CD4-positive, alpha-beta T cell (primary cell): ENCODE data around the gene GLB1L3. TPM values are rescaled to one million over a fixed set of nuclear protein-coding genes. Genes with fewer than 3 reads are reported as not detected.

Source experiments
- ATAC-seq: fragments of 200-7000 bp; cut with Tn5 transposase; one replicate; pipeline ENCODE4 v1.10.0; 2022; ENCODE audit warnings: mild to moderate bottlenecking; ENCODE audit not compliant: poor library complexity
- CTCF ChIA-PET: fragments of 350-600 bp; sonication (Branson Sonifier 250); formaldehyde crosslinking; loops from one replicate; lab custom pipeline; 2021; ENCODE audit warnings: antibody characterized with exemption, inconsistent platforms; lab: Charles Lee
- POLR2A ChIA-PET: fragments of 350-600 bp; sonication (Branson Sonifier 250); formaldehyde crosslinking; loops from one replicate; lab custom pipeline; 2021; ENCODE audit warnings: antibody characterized with exemption, inconsistent platforms; lab: Charles Lee
- DNase-seq, 14 experiments: peaks; one replicate each; pipeline ENCODE4 v3.0.0-alpha.2; 2013 to 2020; ENCODE audit warnings: mixed read lengths in 2 of 14
- H3K27ac ChIP-seq, 2 donors: one replicate each; pipeline versions ENCODE4 v1.5.1 to v1.7.0; 2013; ENCODE audit warnings: low read length in 2 of 2, low read depth in 1 of 2, mild to moderate bottlenecking in 1 of 2
- H3K27me3 ChIP-seq, 2 experiments: 1 replicate in 1 of 2; 2 replicates in 1 of 2; pipeline versions ENCODE4 v1.6.1 to v1.7.0; 2013; ENCODE audit warnings: low read length in 2 of 2, control low read depth in 1 of 2, mild to moderate bottlenecking in 1 of 2, moderate library complexity in 1 of 2; ENCODE audit not compliant: insufficient read depth in 2 of 2, control insufficient read depth in 1 of 2
- H3K36me3 ChIP-seq: one replicate; pipeline ENCODE4 v1.6.1; 2013; ENCODE audit warnings: low read length, control low read depth; ENCODE audit not compliant: insufficient read depth
- H3K4me1 ChIP-seq: one replicate; pipeline ENCODE4 v1.6.1; 2013; ENCODE audit warnings: low read length, control low read depth; ENCODE audit not compliant: insufficient read depth
- H3K4me3 ChIP-seq: one replicate; pipeline ENCODE4 v1.5.1; 2013; ENCODE audit warnings: mild to moderate bottlenecking, low read length, moderate library complexity
- H3K9me3 ChIP-seq, 2 experiments: 1 replicate in 1 of 2; 2 replicates in 1 of 2; pipeline versions ENCODE4 v1.6.1 to v1.7.0; 2013; ENCODE audit warnings: low read length in 2 of 2, mild to moderate bottlenecking in 2 of 2, control low read depth in 1 of 2, moderate library complexity in 1 of 2; ENCODE audit not compliant: control insufficient read depth in 1 of 2, insufficient read depth in 1 of 2
- H3K27ac Mint-ChIP-seq: one replicate; pipeline ENCODE4 v1.8.0; 2020; ENCODE audit warnings: mixed read lengths
- H3K27me3 Mint-ChIP-seq: one replicate; pipeline ENCODE4 v1.8.0; 2021; ENCODE audit warnings: mixed read lengths
- H3K36me3 Mint-ChIP-seq: one replicate; pipeline ENCODE4 v1.8.0; 2021; ENCODE audit warnings: low read depth, mixed read lengths
- H3K4me1 Mint-ChIP-seq: one replicate; pipeline ENCODE4 v1.8.0; 2021; ENCODE audit warnings: low read depth, mixed read lengths
- H3K4me3 Mint-ChIP-seq: one replicate; pipeline ENCODE4 v1.8.0; 2020; ENCODE audit warnings: mild to moderate bottlenecking, mixed read lengths
- H3K9me3 Mint-ChIP-seq: one replicate; pipeline ENCODE4 v1.8.0; 2020; ENCODE audit warnings: mixed read lengths
- CTCF ChIP-seq: fragments of 200-600 bp; IDR thresholded peaks from one replicate; pipeline ENCODE4 v1.8.0; 2022; ENCODE audit warnings: antibody characterized with exemption, mild to moderate bottlenecking
- intact Hi-C, 2 experiments: fragments of 100-400 bp; cut with DNase I in 1 of 2; cut with micrococcal nuclease in 1 of 2; formaldehyde crosslinking; loops; one replicate each; pipeline versions ENCODE4 v1.15.1 to v1.9.0; 2023 to 2025; cut with DNase I, micrococcal nuclease
- total RNA-seq, 174 experiments: library from RNA in 2 of 174; stranded (reverse) in 2 of 174; gene quantifications; one replicate each; pipeline ENCODE4 v1.2.3 and lab custom pipeline; 2021 to 2026

The GLB1L3 gene
- total RNA-seq, 2 experiments from 2014 or later, result 1.3 to 1.5 TPM

- POLR2A ChIA-PET, result no interaction called here
- H3K27ac Mint-ChIP-seq, result peak overlapping the region; percentile 34
- no peak for TF ChIP-seq CTCF
- H3K27ac ChIP-seq, result no peak overlapping the region
- peaks cover 68% of the 10 kb centered on the region for H3K36me3 ChIP-seq
- no peaks in the 10 kb centered on the region for H3K27me3 ChIP-seq
- DNase-seq, result no peak
- H3K9me3 ChIP-seq, result no peaks in the 10 kb centered on the region
- peaks cover 7% of the 10 kb centered on the region for H3K4me1 ChIP-seq
- intact Hi-C loops, result no loop called here
- H3K4me3 ChIP-seq, result no peak overlapping the region
- CTCF ChIA-PET, result no interaction called here
- peaks cover 10% of the 10 kb centered on the region for H3K4me1 Mint-ChIP-seq
- H3K4me3 Mint-ChIP-seq, result no peak overlapping the region
- H3K36me3 Mint-ChIP-seq, result peaks cover 64% of the 10 kb centered on the region
- H3K9me3 Mint-ChIP-seq, result no peaks in the 10 kb centered on the region
- ATAC-seq, result no peak
- H3K27me3 Mint-ChIP-seq, result no peaks in the 10 kb centered on the region
Observed at GRCh38 chr11:134236834-134237556, 39.2 kb upstream of the GLB1L3 start.

GRCh38 chr11:134237557-134237922 lies 38.6 kb upstream of the GLB1L3 start:
- H3K27me3 Mint-ChIP-seq, result no peaks in the 10 kb centered on the region
- H3K36me3 Mint-ChIP-seq, result peaks cover 66% of the 10 kb centered on the region
- Histone ChIP-seq H3K27me3 (no peaks in the 10 kb centered on the region), H3K27ac (no peak overlapping the region), H3K9me3 (no peaks in the 10 kb centered on the region), H3K36me3 (peaks cover 71% of the 10 kb centered on the region), H3K4me1 (peaks cover 3% of the 10 kb centered on the region), H3K4me3 (no peak overlapping the region)
- peaks cover 5% of the 10 kb centered on the region for H3K4me1 Mint-ChIP-seq
- POLR2A ChIA-PET, result no interaction called here
- peak overlapping the region; percentile 34 for H3K27ac Mint-ChIP-seq
- H3K4me3 Mint-ChIP-seq, result no peak overlapping the region
- intact Hi-C loops, result no loop called here
- no peak for TF ChIP-seq CTCF
- CTCF ChIA-PET, result no interaction called here
- ATAC-seq, result no peak
- no peaks in the 10 kb centered on the region for H3K9me3 Mint-ChIP-seq
- DNase-seq, result no peak

- H3K4me3 Mint-ChIP-seq, result no peak overlapping the region
- H3K9me3 Mint-ChIP-seq, result no peaks in the 10 kb centered on the region
- ATAC-seq, result no peak
- ChIA-PET POLR2A (no interaction called here), CTCF (interaction anchor here (1.1 kb wide), 1 partner anchor 37 kb away, joined by 3 read pairs; no protein-coding TSS in a partner anchor)
- H3K9me3 ChIP-seq, result no peaks in the 10 kb centered on the region
- H3K27ac Mint-ChIP-seq, result no peak overlapping the region
- no peak for DNase-seq
- no peak overlapping the region for H3K4me3 ChIP-seq
- no peak for TF ChIP-seq CTCF
- no peaks in the 10 kb centered on the region for H3K27me3 Mint-ChIP-seq
- no peaks in the 10 kb centered on the region for H3K4me1 ChIP-seq
- H3K27me3 ChIP-seq, result no peaks in the 10 kb centered on the region
- peaks cover 77% of the 10 kb centered on the region for H3K36me3 ChIP-seq
- H3K4me1 Mint-ChIP-seq, result no peaks in the 10 kb centered on the region
- no peak overlapping the region for H3K27ac ChIP-seq
- intact Hi-C loops, result no loop called here
- peaks cover 80% of the 10 kb centered on the region for H3K36me3 Mint-ChIP-seq
Observed at GRCh38 chr11:134238956-134239355, 37.2 kb upstream of the GLB1L3 start.
